HG02623 (cell line): ENCODE data around the gene GALR3.
A peak's percentile ranks its signal among the peaks of the same experiment; 100 is the strongest.

Experiments used
- ATAC-seq: cut with Tn5 transposase; IDR thresholded peaks from one replicate; pipeline ENCODE4 v1.9.1; 2021; ENCODE audit warnings: moderate library complexity; ENCODE audit not compliant: unreplicated experiment

GALR3 gene

GRCh38 chr22:37802310-37803194 is 20.6 kb upstream of the GALR3 start:
- no peak for ATAC-seq

DNA sequence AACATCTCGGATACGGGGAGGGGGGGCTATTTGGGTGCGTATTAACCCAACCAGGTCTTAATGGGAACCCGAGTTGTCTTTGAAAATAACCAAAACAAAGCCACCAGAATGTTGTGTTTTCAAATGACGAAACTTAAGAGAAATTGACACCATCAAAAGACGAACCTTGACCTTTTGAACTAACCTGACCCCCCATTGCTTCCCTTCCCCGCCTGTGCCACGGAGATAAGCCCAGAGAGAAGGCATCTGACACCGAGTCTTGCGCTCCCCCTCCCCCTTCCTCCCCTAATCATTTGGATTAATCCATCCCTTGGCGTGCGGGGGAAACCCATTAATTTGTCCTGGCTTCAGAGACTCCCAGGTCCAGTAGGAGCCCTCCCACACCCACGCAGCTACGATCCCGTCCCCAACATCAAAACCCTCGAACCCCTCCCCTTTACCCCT is 20.0 kb upstream of the GALR3 start:
- ATAC-seq = no peak

GRCh38 chr22:37803639-37804351 is 19.4 kb upstream of the GALR3 start:
- no peak for ATAC-seq

DNA sequence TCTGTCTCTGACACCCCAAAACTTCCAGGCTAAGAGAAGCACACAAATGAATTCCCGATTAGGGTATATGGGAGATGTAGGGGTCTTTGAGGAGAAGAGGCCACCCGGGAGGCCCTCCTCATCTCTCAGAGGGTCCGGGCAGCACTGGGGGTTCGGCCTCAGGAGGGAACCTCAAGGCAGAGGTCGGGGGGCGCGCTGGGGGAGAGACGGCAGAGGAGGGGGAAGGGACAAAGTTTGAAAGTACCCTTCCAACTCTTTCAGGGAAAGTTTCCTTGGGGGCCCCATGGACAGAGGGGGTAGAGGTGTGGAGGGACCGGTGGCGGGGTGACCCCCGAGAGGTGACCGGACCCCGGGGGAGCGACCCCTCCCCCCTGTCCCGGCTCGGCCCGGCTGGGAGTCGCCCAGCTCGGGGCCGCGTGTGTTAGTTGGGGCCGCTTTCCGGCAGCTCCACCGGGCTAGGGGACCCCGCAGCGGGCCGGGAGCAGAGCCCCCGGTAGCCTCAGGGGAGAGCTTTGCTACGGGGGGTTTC is 18.8 kb upstream of the GALR3 start:
- no peak for ATAC-seq

DNA sequence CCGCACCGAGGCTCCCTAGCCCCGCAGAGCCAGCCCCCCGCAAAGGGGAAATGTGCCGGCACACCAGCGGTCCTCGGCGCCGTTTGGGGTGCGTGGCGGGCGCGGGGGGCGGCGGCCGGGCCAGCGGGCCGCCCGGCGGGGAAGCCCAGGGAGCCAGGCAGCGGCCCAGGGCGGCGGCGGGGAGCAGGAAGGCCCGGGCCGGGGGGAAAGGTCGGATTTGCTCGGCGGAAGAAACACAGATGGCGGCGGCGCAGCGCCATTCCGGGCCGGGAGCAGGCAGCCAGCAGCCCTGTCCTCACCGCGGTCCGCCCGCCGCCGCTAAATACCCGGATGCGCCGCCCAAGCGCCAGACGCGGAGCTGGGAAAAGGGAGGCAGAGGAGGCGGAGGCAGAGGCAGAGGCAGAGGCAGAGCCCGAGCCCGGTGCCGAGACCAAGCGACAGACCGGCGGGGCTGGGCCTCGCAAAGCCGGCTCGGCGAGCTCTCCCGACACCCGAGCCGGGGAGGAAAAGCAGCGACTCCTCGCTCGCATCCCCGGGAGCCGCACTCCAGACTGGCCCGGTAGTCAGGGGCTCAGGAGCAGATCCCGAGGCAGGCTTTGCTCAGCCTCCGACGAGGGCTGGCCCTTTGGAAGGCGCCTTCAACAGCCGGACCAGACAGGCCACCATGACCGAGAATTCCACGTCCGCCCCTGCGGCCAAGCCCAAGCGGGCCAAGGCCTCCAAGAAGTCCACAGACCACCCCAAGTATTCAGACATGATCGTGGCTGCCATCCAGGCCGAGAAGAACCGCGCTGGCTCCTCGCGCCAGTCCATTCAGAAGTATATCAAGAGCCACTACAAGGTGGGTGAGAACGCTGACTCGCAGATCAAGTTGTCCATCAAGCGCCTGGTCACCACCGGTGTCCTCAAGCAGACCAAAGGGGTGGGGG is 18.0 kb upstream of the GALR3 start:
- ATAC-seq = no peak

DNA sequence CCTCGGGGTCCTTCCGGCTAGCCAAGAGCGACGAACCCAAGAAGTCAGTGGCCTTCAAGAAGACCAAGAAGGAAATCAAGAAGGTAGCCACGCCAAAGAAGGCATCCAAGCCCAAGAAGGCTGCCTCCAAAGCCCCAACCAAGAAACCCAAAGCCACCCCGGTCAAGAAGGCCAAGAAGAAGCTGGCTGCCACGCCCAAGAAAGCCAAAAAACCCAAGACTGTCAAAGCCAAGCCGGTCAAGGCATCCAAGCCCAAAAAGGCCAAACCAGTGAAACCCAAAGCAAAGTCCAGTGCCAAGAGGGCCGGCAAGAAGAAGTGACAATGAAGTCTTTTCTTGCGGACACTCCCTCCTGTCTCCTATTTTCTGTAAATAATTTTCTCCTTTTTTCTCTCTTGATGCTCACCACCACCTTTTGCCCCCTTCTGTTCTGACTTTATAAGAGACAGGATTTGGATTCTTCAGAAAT is 17.3 kb upstream of the GALR3 start:
- no peak for ATAC-seq

DNA sequence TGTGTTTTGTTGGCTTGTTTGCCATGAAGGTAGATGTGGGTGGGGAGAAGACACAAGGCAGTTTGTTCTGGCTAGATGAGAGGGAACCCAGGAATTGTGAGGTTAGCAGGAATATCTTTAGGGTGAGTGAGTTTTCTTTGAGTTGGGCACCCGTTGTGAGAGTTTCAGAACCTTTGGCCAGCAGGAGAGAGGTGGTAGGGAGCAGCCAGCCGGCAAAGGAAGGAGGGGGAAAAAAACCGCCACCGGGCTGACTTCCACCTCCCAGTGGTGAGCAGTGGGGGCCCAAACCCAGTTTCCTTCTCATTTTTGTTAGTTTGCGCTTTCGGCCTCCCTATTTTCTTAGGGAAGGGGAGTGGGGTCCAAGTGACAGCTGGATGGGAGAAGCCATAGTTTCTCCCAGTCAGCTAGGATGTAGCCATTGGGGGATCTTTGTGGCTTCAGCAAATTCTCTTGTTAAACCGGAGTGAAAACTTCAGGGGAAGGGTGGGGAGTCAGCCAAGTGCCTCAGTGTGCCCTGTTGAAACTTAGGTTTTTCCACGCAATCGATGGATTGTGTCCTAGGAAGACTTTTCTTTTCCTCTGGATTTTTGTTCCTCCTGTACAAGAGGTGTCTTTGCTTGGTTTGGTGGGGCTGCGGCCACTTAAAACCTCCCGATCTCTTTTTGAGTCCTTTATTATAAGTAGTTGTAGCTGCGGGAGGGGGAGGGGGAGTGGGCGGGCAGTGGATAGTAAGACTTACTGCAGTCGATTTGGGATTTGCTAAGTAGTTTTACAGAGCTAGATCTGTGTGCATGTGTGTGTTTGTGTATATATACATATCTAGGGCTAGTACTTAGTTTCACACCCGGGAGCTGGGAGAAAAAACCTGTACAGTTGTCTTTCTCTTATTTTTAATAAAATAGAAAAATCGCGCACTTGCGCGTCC is 16.5 kb upstream of the GALR3 start:
- ATAC-seq = no peak

GRCh38 chr22:37807410-37808293 is 15.5 kb upstream of the GALR3 start, which contains the start of gene GCAT:
Gene GCAT (plus strand): TSS chr22:37807934. CDS start chr22:37807968, 34 bp downstream.
- peak; percentile 83 for ATAC-seq

DNA sequence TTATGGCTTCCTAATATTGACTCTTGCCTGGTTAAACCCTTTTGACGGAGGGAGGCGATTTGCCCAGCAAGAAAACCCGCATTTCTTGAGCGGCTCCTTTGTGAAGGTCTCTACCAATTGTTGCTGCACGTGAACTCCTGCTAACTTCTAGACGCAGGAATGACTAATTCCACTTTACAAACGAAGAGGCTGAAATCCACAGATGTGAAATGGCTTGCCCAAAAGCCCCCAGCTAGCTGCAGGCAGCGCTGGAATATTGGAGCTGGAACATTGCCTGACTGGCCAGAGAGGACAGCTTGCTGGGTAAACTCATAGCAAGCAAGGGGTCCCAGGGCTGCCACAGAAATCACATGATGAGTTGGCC is 14.9 kb upstream of the GALR3 start:
- no peak for ATAC-seq

GRCh38 chr22:37809672-37810333 is 13.4 kb upstream of the GALR3 start:
- ATAC-seq = no peak

DNA sequence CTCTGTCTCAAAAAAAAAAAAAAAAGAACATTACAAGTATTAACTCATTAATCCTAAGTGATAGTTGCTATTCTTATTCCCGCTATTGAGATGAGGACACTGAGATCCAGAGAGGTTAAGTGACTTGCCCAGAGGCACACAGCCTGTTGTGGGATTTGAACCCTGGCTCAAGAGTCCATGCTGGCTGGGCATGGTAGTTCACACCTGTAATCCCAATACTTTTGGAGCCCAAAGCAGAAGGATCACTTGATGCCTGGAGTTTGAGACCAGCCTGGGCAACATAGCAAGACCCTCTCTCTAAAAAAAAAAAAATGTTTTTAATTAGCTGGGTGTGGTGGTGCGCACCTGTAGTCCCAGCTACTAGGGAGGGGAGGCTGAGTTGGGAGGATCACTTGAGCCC is 11.3 kb upstream of the GALR3 start:
- no peak for ATAC-seq

GRCh38 chr22:37812869-37813678 is 10.1 kb upstream of the GALR3 start:
- ATAC-seq = no peak

DNA sequence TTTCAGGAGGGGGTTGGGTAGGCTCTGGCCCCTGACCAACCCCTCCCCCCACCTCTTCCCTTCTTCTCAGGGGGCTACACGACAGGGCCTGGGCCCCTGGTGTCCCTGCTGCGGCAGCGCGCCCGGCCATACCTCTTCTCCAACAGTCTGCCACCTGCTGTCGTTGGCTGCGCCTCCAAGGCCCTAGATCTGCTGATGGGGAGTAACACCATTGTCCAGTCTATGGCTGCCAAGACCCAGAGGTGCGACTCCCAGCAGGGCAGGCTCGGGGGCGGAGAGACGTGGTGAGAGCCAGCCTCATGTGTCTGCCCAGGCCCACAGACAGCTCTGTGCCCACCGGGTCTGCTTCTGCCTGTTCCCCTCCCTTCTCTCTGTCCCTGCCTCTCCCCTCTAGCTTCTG is 7.6 kb upstream of the GALR3 start:
- no peak for ATAC-seq

DNA sequence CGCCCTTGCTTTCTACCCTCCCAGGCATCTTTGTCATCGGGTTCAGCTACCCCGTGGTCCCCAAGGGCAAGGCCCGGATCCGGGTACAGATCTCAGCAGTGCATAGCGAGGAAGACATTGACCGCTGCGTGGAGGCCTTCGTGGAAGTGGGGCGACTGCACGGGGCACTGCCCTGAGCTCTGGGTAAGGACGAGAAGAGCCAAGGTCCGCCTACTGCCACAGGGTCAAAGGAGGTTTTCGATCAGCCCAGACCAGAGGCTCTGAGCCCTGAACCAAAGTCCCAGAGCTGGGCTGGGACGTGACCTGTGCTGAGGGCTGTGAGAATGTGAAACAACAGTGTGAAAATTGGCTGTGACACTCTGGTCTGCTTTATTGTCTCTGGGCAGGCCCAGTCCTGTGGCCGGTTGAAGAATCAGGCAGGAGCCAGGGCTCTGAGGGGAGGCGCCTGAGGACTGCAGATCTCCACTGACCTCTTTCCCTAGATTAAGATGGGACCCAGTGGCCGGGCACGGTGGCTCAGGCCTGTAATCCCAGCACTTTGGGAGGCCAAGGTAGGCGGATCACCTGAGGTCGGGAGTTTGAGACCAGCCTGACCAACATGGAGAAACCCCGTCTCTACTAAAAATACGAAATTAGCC is 6.5 kb upstream of the GALR3 start:
- ATAC-seq = no peak

- ATAC-seq = no peak
Measured at GRCh38 chr22:37817705-37818408, 5.3 kb upstream of the GALR3 start.

DNA sequence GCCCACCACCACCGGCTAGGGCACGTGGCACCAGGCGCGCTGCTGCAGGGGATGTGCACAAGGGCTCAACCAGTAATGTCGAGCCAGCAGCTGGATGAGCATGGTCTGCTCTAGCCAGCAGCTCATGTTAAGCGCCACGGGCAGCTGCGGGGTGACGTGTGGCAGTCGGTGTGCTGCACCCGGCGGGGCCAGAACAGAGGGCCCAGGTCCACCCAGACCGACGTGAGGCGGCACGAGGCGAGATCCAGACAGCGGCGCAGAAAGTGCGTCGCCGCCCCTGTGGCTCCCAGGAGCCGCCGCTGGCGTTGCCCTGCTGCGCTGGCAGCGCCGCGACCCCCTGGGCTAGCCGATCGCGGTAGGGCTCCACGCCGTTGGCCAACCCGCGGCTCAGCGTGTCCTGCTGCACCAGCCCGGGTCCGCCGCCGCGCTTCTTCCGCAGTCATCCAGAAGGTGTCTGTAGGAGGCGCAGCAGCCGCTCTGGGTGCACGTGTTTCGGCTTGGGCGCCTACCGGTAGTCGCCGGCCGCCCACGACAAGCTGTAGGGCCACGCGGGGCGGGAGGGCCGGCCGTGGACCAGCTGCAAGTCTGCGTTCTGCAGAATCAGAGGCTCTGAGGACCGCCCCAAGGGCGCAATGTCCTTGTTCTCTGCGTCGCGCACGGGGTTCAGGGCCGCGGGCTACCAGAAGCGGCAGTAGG is 4.6 kb upstream of the GALR3 start:
- no peak for ATAC-seq
